ENCODE data around the gene SRPK2.
A peak's percentile ranks its signal among the peaks of the same experiment; 100 is the strongest.
"Not testable (repeated sequence)": the region's sequence is repeated elsewhere in the genome, so short reads cannot be mapped to it uniquely, and the experiment has no call there.

The SRPK2 gene

GRCh38 chr7:105388356-105389087 is at the start of gene SRPK2:
TSS of gene SRPK2 (minus strand) at chr7:105388921.
- DNase-seq: peak; percentile 81 to 82

- no peak for DNase-seq
These were observed 49.5 kb upstream of the SRPK2 start for GRCh38 chr7:105438254-105438653.

- not testable (repeated sequence) for DNase-seq
These were observed 48.6 kb upstream of the SRPK2 start for GRCh38 chr7:105437356-105437755.

GRCh38 chr7:105429746-105430612 is 41.3 kb upstream of the SRPK2 start:
- peak; percentile 27 to 64 for DNase-seq

GRCh38 chr7:105426606-105427146 is 38.0 kb upstream of the SRPK2 start:
- DNase-seq: no peak

- DNase-seq: no peak
These were observed 35.3 kb upstream of the SRPK2 start for GRCh38 chr7:105423987-105424386.

GRCh38 chr7:105413887-105414437 is 25.2 kb upstream of the SRPK2 start:
- no peak for DNase-seq

GRCh38 chr7:105410774-105411173 is 22.1 kb upstream of the SRPK2 start:
- not testable (repeated sequence) for DNase-seq

GRCh38 chr7:105409775-105410174 is 21.1 kb upstream of the SRPK2 start:
- DNase-seq: not testable (repeated sequence)

- DNase-seq: no peak
These were observed 20.2 kb upstream of the SRPK2 start for GRCh38 chr7:105408791-105409410.

GRCh38 chr7:105403128-105403527 is 14.4 kb upstream of the SRPK2 start:
- no peak for DNase-seq

GRCh38 chr7:105402221-105403095 is 13.7 kb upstream of the SRPK2 start:
- DNase-seq: no peak

GRCh38 chr7:105399043-105399725 is 10.5 kb upstream of the SRPK2 start:
- no peak for DNase-seq

- no peak for DNase-seq
These were observed 7.8 kb upstream of the SRPK2 start for GRCh38 chr7:105396566-105396965.

- no peak for DNase-seq
These were observed 2.7 kb upstream of the SRPK2 start for GRCh38 chr7:105391429-105391828.

GRCh38 chr7:105389889-105390288 is 1.2 kb upstream of the SRPK2 start:
- no peak for DNase-seq

- DNase-seq: no peak
These were observed 448 bp upstream of the SRPK2 start for GRCh38 chr7:105389088-105389650.

GRCh38 chr7:105387508-105388355 is 989 bp downstream of the SRPK2 start:
- DNase-seq: peak; percentile 49 to 52

- no peak for DNase-seq
These were observed 10.8 kb downstream of the SRPK2 start for GRCh38 chr7:105377903-105378302.

All from CD4-positive, alpha-beta T cell treated with Interleukin-1 beta for 1 hour (primary cell).